Islet of Langerhans (tissue), 1 donor: ENCODE data around the gene SUPT4H1.
"Not testable (repeated sequence)": the region's sequence is repeated elsewhere in the genome, so short reads cannot be mapped to it uniquely, and the experiment has no call there.

Experiments
- FAIRE-seq: peaks from one replicate; lab custom pipeline; 2011; peaks lifted over from hg19 to GRCh38; lab: Jason Lieb, UNC

The SUPT4H1 gene

GRCh38 chr17:58363457-58364185 lies 11.6 kb upstream of the SUPT4H1 start:
- FAIRE-seq = no peak

GRCh38 chr17:58362368-58363014 lies 10.5 kb upstream of the SUPT4H1 start:
- no peak for FAIRE-seq

- no peak for FAIRE-seq
Measured at GRCh38 chr17:58360296-58361063, 8.5 kb upstream of the SUPT4H1 start.

- FAIRE-seq = no peak
Measured at GRCh38 chr17:58358408-58359172, 6.6 kb upstream of the SUPT4H1 start.

- no peak for FAIRE-seq
Measured at GRCh38 chr17:58357312-58358297, 5.6 kb upstream of the SUPT4H1 start.

GRCh38 chr17:58356231-58356630 lies 4.2 kb upstream of the SUPT4H1 start:
- no peak for FAIRE-seq

GRCh38 chr17:58354541-58355216 lies 2.7 kb upstream of the SUPT4H1 start:
- no peak for FAIRE-seq

GRCh38 chr17:58353389-58353825 lies 1.4 kb upstream of the SUPT4H1 start:
- FAIRE-seq = no peak

- FAIRE-seq = no peak
Measured at GRCh38 chr17:58352596-58353388, 791 bp upstream of the SUPT4H1 start.

GRCh38 chr17:58351182-58351581 lies 819 bp downstream of the SUPT4H1 start:
- FAIRE-seq = no peak

GRCh38 chr17:58348038-58348437 lies 4.0 kb downstream of the SUPT4H1 start:
- no peak for FAIRE-seq

- no peak for FAIRE-seq
Measured at GRCh38 chr17:58345500-58345899, 6.5 kb downstream of the SUPT4H1 start.

GRCh38 chr17:58344791-58345157 lies 7.2 kb downstream of the SUPT4H1 start:
- no peak for FAIRE-seq

GRCh38 chr17:58344047-58344790 lies 7.8 kb downstream of the SUPT4H1 start:
- no peak for FAIRE-seq

- no peak for FAIRE-seq
Measured at GRCh38 chr17:58343131-58343530, 8.9 kb downstream of the SUPT4H1 start.

- no peak for FAIRE-seq
Measured at GRCh38 chr17:58341861-58342475, 10.0 kb downstream of the SUPT4H1 start.

- not testable (repeated sequence) for FAIRE-seq
Measured at GRCh38 chr17:58341136-58341860, 10.7 kb downstream of the SUPT4H1 start.

- no peak for FAIRE-seq
Measured at GRCh38 chr17:58340405-58340876, 11.6 kb downstream of the SUPT4H1 start.
